GM12891 (cell line): ENCODE results near the gene PLEKHA3.
"Not testable (repeated sequence)": the region's sequence is repeated elsewhere in the genome, so short reads cannot be mapped to it uniquely, and the experiment has no call there.

Source experiments
- DNase-seq: peaks from one replicate; pipeline ENCODE4 v3.0.0; 2011; ENCODE audit warnings: low spot score; ENCODE audit not compliant: insufficient read length
- FAIRE-seq: peaks from 2 replicates; lab custom pipeline; 2011; peaks lifted over from hg19 to GRCh38; lab: Jason Lieb, UNC
- PAX5 ChIP-seq: IDR thresholded peaks from 2 replicates; pipeline ENCODE4 v1.6.1; 2011; ENCODE audit warnings: low read length, moderate library complexity, mild to moderate bottlenecking; ENCODE audit not compliant: insufficient read depth, severe bottlenecking
- POLR2A ChIP-seq: IDR thresholded peaks from 2 replicates; pipeline ENCODE4 v1.6.1; 2011; ENCODE audit warnings: low read depth, low read length, control low read depth
- POLR2AphosphoS5 ChIP-seq: IDR thresholded peaks from 2 replicates; pipeline ENCODE4 v1.6.1; 2011; ENCODE audit warnings: low read depth, low read length, control low read depth
- POU2F2 ChIP-seq: IDR thresholded peaks from 2 replicates; pipeline ENCODE4 v1.6.1; 2011; ENCODE audit warnings: low read depth, mild to moderate bottlenecking, control low read depth, low read length, moderate library complexity
- SPI1 ChIP-seq: IDR thresholded peaks from 2 replicates; pipeline ENCODE4 v1.6.1; 2011; ENCODE audit warnings: low read depth, low read length, control low read depth
- TAF1 ChIP-seq: IDR thresholded peaks from 2 replicates; pipeline ENCODE4 v1.6.1; 2011; ENCODE audit warnings: low read depth, low read length, control low read depth

Gene PLEKHA3

DNA sequence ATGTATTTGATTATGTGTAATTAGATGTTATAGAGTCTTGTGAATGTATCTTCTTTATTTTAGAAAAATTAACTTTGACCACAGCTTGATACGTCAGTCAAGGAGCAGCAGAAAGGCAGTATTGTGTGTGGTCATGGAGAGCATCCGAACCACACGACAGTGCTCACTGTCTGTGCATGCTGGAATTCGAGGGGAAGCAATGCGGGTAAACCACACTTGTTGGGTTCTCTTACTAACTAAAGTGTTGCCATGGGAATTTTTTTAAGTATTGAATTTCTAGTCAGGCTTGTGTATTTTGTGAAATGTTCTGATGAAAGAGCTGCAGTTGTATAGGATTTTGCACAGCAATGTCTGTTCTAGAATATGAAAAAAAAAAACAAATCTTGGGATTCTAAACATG, 24.3 kb upstream of the PLEKHA3 start:
- TF ChIP-seq POLR2AphosphoS5 (no peak), TAF1 (no peak), POLR2A (no peak), SPI1 (no peak), POU2F2 (no peak), PAX5 (no peak)
- DNase-seq, result no peak
- no peak for FAIRE-seq

DNA sequence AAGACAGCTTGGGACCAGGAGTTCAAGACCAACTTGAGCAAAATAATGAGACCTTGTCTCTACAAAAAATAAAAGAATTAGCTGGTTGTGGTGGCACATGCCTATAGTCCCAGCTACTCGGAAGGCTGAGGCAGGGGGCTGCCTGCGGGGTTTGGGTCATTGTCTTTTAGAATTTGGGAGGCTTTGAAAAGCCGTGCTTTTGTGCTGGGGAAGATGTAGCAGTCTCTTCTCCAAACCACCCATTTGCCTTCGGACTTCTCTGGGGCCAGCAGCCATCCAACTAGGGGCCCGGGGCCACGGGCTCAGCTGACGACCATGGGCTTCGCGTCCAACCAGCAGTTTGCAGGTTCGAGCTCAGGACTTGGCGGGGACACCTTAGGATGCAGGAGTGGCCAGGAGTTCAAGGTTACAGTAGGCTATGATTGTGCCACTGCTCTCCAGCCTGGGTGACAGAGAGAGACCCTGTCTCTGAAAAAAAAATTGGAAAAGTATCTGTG, 22.8 kb upstream of the PLEKHA3 start:
- no peak for DNase-seq
- no peak for FAIRE-seq
- no peak for TF ChIP-seq TAF1
- TF ChIP-seq POLR2A, result no peak
- no peak for TF ChIP-seq PAX5
- no peak for TF ChIP-seq POLR2AphosphoS5
- no peak for TF ChIP-seq POU2F2
- no peak for TF ChIP-seq SPI1

DNA sequence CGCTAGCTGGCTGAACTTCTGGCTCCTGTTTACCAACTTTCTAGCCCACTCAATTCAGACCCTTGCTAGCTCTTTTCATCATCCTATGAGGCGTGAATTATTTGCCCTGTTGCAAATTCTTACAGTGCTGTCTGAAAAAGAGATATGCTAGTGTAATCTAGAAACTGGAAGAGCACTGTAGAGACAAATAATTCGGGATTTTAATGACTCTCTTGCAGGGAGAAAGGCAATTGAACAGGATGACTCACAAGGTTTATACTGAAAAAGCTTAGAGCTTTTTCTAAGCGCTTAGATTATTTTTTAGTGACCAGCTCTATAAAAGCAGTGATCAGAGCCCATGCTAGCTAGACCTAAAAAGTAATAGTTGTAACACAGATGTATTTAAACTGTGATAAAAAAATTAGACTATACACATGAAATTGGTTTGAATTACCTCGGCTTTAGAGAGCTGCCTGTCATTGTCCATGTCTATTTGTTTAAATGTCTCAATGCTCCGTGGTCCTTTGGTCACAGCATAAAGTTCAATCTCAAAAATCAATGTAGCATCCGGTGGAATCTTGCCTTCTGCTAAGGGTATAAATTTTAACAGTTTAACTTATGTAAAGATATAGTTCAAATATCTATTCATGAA, 10.9 kb upstream of the PLEKHA3 start:
- DNase-seq, result no peak
- TF ChIP-seq TAF1, result no peak
- no peak for TF ChIP-seq SPI1
- no peak for TF ChIP-seq POLR2A
- no peak for TF ChIP-seq POU2F2
- no peak for TF ChIP-seq PAX5
- TF ChIP-seq POLR2AphosphoS5, result no peak
- FAIRE-seq, result no peak

DNA sequence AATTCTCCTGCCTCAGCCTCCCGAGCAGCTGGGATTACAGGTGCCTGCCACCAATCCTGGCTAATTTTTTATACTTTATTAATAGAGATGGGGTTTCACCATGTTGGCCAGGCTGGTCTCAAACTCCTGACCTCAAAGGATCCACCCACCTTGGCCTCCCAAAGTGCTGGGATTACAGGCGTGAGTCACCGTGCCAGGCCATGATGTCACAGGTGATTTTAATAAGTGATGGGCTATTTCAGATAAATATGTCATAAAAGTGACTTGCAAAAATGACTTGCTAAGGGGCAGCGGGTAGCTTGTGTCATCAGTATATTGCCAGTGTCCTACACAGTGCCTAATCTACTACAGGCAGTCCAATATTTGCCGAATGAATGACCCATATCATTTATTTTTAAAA, 8.9 kb upstream of the PLEKHA3 start:
- not testable (repeated sequence) for FAIRE-seq, DNase-seq

DNA sequence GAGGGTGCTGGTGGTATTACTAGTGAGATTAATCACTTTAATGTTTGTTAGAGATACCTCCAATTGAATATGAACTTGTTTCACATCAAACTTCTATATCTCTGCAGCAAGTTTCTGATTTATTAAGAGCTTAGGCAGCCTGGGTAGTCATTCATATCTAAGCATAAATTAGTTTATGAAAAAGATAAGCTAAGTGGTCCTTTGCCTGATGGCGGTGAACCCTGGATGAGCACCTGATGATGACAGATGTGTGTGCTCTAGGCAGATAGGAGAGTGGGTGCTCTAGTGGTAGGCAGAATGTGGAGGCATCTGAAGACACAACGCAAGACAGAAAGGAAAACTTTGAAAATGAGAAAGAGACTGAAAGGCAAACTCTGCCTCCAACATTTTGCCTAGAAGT, 6.9 kb upstream of the PLEKHA3 start:
- TF ChIP-seq POU2F2 (no peak), POLR2A (no peak), PAX5 (no peak), POLR2AphosphoS5 (no peak), SPI1 (no peak), TAF1 (no peak)
- FAIRE-seq (no peak), DNase-seq (no peak)

DNA sequence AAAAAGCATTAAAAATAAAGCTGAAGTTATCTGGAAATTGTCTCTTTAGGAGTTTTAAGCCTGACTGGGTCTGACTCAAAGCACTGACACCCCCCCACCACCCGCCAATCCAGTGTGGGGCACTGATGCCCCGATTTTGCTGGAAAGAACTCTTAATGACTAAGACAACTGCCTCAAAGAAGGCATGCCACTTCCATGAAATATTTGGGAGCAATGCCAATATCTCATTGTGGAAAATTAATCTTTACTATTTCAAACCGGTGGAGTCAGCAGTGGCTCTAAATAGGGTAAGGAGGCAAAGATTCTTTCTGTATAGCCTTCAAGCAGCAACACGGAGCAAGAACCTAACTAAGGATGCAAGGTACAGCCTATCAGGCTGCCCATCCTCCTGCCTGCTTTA, 6.3 kb upstream of the PLEKHA3 start:
- TF ChIP-seq POU2F2, result no peak
- no peak for TF ChIP-seq POLR2A
- no peak for TF ChIP-seq PAX5
- no peak for TF ChIP-seq POLR2AphosphoS5
- TF ChIP-seq TAF1, result no peak
- TF ChIP-seq SPI1, result no peak
- DNase-seq (no peak), FAIRE-seq (no peak)

DNA sequence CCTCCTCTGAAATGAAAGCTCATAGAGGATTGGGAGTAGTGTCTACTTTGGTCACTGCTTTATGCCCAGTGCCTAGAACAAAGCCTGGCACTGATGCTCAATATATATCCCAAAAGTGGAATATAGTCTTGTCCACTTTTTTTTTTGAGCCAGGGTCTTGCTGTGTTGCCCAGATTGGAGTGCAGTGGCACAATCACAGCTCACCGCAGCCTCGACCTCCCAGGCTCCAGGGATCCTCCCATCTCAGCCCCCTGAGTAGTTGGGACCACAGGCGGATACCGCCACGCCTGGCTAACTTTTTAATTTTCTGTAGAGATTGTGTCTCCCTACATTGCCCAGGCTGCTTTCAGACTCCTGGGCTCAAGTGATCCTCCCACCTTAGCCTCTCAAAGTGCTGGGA, 5.7 kb upstream of the PLEKHA3 start:
- no peak for FAIRE-seq
- no peak for TF ChIP-seq POLR2A
- no peak for TF ChIP-seq PAX5
- no peak for TF ChIP-seq POU2F2
- TF ChIP-seq TAF1, result no peak
- no peak for TF ChIP-seq POLR2AphosphoS5
- no peak for TF ChIP-seq SPI1
- no peak for DNase-seq

DNA sequence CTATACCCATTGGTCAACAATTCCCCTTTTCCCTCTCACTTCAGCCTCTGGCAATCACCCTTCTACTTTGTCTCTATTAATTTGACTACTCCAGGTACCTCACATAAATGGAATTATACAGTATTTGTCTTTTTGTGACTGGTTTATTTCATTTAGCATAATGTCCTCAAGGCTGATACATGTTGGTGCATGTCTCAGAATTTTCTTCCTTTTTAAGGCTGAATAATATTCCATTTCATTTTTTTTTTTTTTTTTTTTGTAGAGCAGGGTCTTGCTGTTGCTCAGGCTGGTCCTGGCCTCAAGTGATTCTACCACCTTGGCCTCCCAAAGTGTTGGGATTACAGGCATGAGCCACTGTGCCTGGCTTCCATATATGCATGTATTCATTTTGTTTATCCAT, 3.8 kb upstream of the PLEKHA3 start:
- DNase-seq (no peak), FAIRE-seq (no peak)
- no peak for TF ChIP-seq PAX5
- TF ChIP-seq POLR2A, result no peak
- TF ChIP-seq POLR2AphosphoS5, result no peak
- TF ChIP-seq SPI1, result no peak
- no peak for TF ChIP-seq POU2F2
- no peak for TF ChIP-seq TAF1

DNA sequence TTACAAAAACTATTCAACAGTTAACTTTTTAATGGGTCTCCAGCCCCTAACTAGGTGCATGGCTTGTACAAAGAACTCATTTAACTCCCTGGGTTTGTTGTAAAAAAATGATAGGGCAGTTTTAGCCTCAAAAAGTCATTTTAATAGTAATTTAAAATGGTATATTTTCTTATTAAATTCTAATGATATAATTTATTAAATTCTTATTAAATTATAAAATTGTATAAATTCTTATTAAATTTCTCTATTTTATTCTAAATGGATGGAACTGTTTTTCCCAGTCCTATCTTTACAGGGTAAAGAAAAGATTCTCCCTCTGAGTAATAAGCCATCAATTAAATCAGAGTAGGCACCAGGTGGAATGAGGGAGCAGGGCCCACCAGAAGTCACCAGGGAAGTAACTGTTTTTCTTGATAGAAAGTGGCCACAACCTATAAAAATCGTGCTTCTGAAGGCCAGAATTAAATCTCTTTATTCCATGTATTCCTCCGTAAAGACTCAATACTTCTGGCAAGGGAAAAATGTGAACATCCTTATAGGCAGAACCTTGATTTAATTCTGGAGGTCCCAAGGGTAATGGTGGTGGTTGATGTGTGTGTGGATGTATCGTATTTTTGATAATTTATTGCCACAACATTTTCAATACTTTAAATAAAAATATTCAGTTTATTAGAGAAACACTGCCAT, 2.7 kb upstream of the PLEKHA3 start:
- no peak for FAIRE-seq
- DNase-seq, result no peak
- no peak for TF ChIP-seq POLR2AphosphoS5
- no peak for TF ChIP-seq POLR2A
- no peak for TF ChIP-seq POU2F2
- TF ChIP-seq PAX5, result no peak
- TF ChIP-seq SPI1, result no peak
